Fibroblast of skin of scalp (primary cell): ENCODE results near the gene JTB.

Source experiments
- DNase-seq: peaks from one replicate; pipeline ENCODE4 v3.0.0-alpha.2; 2013

The JTB gene

DNA sequence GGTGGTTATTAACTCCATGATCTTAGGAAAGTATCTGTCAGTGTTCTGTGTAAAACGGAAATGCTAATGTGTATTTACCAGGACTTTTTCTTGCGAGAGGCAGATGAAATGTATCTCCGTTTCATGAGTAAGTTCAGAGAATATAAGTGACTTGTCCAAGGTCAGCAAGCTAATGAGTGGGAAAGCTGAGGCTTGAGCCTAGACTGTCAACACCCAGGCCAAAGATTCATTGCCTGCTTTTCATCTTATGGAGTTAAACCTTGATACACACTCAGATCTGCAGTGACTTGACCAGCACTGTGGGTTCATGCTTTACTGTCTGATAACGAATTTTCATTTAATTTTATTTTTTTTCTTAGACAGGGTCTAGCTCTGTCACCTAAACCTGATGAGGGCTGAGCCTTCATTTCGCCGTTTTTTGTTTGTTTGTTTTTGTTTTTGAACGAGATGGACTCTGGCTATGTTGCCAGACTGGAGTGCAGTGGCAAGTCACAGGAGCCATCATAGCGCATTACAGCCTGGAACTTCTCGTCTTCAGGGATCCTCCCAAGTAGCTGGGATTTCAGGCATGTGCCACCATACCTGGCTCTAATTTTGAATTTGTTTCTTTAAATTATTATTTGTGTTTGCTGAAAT is 918 bp upstream of the JTB start:
- DNase-seq, result no peak

DNA sequence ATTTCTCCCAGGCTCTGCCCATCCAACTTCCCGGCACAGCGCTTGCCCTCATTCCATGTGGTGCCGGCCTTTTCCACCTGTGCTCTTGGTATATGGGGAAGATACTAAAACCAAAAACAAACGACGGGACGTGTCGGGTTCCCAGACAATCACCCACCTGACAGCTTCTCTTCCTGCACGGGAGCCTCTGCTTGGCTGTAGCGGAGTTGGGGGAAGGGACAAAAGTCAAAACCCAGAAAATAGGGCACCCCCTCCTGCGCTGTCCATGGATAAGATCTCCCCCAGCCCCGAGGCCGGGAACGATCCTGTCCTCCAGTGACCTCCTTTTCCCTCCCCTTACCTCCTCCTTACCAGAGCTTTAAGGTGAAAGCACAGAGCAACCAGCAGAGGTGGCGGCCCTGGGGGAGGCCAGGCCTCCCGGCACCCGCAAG is 640 bp downstream of the JTB start:
- DNase-seq, result no peak

DNA sequence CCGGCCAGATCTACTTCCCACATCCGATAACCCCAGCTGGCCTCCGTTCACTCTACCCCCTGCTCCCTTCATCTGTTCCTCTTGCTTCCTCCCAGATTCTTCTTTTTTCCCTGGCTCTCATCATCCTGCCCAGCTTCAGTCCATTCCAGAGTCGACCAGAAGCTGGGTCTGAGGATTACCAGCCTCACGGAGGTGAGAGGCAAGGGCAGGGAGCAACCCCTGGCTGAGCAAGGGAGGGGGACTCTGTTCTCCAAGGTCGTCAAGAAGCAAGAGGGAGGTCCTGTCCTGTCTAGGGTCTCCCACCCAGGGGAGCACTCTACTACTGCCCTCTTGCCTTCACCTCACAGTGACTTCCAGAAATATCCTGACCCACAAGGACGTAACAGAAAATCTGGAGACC is 3.9 kb downstream of the JTB start:
- DNase-seq, result no peak

DNA sequence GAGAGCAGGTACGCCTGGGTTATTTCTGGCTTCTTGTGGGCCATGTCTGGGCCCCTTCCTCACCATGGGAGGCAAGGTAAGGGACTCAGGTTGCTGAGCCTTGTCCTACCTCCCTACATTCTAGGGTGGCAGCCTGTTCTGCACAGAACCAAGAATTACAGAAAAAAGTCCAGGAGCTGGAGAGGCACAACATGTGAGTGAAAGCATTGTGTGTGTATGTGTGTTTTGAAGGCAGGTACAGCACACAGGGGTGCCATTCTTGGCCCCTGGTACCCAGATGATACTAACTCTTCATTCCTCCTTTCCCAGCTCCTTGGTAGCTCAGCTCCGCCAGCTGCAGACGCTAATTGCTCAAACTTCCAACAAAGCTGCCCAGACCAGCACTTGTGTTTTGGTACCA is 4.4 kb downstream of the JTB start:
- DNase-seq, result no peak

DNA sequence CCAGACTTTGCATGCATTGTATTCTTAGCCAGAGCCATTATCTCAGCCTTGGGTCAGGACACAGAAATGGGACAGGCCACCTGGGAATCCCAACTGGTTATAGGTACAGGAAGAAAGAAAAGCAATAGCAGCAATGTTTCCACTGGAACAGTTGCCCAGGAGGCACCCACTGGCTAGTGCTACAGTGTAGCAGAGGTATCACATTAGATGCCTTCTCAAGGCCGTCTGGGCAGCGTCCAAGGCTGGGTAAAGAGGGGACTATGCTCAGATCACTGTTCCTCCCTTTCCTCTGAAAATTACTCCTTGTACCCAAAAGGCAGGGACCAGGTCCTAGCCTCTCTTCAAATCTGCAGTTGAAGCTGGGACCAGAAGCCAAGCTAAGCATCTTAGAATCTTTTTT is 7.1 kb downstream of the JTB start:
- DNase-seq, result no peak

DNA sequence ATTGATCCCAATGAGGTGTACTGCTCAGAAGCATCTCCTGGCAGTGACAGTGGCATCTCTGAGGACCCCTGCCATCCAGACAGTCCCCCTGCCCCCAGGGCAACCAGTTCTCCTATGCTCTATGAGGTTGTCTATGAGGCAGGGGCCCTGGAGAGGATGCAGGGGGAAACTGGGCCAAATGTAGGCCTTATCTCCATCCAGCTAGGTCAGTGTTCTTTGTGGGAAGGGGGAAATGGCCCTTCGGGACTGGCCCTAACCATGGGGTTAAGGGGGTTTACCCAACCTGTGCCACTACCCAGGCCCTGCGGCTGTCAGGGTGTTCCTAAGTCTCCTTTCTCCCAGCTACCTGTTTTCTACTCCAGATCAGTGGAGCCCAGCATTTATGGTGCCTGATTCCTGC is 8.5 kb downstream of the JTB start:
- DNase-seq, result no peak

DNA sequence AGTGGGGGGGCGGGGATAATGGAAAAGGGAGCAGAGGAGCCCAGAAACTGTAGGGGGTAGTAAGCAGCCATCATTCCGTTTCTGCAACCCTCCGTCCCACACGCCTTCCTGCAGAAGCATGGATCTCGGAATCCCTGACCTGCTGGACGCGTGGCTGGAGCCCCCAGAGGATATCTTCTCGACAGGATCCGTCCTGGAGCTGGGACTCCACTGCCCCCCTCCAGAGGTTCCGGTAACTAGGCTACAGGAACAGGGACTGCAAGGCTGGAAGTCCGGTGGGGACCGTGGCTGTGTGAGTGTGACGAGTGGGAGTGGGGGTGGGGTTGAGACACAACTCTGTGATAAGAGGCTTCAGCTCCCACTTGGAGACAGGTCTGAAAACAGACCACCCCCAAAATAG is 9.1 kb downstream of the JTB start:
- no peak for DNase-seq

DNA sequence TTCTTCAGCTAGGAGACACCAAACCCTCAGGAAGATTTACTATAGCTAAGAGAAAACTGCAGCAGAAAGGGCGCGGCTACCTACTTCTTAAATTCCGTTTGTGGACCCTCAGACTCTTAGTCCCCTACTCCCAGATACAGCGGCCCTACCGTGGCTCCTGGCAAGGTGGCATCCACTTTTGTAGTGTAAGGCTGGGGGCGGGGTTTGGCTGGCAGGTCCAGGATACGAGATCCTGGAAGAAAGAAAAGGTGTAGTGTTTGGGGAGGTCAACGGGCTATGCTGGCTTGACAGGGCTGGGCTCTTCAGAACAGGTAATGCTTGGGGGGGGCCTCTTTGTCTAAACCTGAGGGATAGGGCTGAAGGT is 9.5 kb downstream of the JTB start:
- no peak for DNase-seq

DNA sequence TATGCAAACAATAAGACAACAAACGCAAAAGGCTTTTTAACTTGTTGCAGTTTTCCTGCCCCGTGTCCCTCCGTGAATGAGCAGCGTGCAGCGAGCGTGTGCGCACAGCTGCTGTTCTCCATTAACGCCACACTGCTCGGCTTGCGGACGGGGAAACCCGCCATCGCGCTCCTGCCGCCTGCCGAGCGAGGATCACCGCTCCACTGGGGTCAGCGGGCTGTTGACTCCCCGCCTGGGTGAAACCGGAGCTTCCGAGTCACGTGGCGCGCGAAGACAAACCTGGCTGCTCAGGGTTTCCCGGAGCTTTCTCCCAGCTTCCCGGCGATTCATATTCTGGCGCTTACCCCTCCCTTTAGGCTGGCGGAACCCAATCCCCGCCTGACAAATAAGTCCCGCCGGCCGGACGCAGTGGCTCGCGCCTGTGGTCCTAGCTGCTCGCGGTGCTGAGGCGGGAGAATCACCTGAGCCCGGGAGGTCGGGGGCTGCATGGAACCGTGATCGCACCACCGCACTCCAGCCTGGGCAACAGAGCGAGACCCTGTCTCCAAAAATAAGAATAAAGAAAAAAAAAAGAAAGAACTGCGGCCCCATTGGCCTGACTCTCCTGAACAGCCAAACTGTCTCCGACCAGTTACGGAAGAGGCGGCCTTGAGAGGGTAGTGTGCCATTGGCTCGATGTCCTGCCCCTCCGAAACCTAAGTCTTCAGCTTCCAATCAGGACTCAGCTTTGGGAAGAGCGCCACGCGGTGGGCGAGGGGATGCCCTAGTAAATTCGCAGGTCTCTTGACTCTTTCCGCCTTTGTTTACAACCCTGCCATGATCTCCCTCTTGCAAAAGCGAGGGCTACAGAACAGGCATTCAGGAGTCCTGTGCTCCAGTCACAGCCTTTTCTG is 10.1 kb downstream of the JTB start, which contains the start of gene CREB3L4:
Gene CREB3L4, plus strand, starts transcription at position 796 of the 893 bp plus-strand sequence. CDS start 624 bp downstream, outside the sequence.
- peak; percentile 97 for DNase-seq

DNA sequence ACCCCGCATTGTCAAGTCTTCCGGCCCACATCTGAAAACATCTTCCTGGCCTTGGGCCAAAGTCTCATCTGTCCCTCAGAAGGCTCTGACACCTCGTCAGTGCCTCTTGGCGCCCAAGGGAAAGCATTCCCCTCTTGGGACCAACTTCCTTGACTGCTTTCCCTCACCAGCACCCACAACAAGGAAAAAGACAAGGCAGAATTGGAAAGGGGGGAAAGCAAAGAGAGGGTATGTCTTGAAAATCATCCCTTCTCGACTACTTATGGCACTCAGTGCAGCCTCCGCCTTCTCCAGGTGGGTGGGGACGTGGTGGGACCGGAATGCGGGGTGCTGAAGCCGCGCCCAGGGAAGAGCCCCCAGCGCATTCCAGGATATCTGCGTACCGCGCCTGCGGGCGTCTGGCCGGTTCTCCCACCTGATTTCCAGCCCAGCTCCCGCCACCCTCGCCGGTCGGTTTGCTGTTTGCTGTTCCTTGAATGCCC is 13.6 kb downstream of the JTB start:
- DNase-seq, result no peak

DNA sequence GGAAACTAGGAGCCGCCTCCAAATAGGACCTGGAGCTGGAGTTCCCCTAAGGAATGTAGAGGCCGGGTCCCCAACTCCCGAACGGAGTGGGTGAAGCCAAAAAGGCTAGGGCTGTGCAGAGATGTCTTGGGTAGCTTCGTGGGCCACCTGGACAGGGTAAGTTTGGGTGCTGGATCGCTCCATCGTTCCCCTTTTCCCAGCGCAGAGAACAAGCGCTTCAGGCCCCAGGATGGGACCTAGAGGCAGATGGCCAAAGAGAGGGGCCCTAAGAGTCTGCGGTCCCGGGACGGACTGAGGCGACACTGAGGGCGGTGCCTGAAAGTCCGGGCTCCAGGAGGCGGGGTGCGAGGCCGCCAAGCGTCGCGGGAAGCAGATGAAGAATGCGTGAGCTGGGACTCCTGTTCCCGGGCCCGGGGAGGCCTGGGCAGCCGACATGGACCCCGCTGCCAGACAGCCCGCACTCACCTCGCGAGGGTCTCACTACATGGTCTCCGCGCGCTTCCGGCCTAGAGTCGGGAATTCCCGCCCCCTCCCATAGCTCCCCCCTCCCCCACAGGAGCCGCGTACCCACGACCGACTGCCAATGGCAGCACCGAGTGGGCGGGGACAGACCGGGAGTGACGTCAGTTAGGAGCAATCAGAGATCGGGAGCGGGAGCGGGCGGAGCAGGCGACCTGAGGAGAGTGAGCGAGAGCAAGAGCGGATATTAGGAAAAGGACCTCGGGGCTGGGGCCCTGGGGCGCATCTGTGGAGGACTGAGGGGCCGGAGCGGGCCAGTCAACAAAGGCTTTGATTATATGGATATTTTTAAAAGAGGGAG is 14.2 kb downstream of the JTB start, which contains the start of gene SLC39A1:
Gene SLC39A1, minus strand, starts transcription at position 508 of the 820 bp plus-strand sequence. CDS start 822 bp downstream, outside the sequence.
- peak; percentile 96 for DNase-seq

DNA sequence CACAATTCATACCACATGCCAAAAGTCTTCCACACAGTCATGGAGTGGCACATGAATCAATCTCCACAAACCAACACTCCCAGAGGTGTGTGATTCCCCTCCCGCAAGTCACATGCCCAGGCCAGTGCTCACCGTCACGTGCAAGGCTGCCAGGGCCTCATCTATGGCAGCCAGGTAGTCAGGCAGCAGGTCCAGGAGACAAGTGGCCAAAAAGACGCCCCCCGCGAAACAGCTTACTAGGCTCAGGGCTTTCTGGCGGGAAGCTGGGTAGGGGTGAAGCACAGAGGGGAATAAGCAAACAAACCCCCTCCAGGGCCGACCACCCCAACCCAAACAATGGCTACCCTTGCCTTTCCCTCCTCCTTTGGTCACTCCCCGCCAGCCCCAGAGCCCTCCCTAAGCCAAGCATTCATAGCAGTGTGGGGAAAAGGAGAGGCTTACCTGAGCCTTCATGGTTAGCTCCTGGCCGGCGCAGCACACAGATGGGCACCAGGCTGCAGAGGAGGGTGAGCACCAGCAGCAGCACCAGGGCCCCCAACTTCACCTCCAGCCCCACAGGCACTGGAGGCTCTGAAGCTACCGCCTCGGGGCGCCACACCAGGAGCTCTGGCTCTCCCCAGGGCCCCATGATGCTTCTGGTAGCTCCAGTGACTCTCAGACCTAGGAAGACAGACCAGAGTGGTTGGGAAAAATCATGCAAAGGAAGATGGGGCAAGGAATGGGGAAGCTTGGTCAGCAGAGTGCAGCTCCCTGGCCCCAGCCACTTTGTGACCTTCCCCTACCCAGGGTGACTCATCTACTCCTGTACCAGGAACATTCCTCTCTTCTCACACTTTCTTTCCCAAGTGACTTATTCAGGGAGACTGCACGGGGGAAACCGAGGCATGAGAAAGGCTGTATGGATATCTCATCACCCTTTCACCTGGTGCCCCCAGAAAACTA is 15.1 kb downstream of the JTB start:
- peak; percentile 48 for DNase-seq

DNA sequence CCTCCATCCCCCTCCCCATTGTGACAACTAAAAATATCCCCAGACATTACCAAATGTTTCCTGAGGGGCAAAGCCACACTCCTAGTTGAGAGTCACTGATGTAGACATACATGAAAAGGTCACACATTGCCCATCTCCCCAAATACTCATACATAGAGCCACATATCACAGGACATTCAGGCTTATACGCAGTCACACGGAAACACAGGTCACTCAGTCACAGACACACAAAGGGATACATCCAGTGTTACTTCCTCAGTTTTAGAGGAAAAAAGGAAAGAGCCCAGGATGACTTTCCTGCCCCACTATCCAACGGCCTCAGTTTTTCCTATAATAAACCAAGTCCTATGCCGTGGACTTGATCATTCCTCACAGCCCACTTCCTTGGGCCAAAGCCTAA is 16.1 kb downstream of the JTB start:
- DNase-seq, result no peak

DNA sequence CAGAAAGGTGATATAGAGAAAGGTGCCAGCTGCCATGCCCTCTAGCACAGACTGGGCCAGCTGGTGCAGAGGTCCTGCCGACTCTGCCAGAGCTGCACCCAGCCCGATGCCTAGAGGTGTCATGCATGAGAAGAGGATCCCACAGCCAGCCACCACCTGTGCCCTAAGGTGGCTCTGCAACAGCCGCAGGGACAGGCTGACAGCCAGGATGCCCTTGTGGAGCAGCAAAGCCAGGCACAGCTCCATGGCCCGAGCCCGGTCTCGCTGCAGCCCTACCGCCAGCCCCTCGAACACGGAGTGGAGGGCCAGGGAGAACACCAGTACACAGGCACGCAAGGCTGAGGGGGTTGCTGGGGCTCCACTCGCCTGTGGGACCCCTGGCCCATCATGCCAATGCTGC is 17.3 kb downstream of the JTB start:
- DNase-seq, result no peak

DNA sequence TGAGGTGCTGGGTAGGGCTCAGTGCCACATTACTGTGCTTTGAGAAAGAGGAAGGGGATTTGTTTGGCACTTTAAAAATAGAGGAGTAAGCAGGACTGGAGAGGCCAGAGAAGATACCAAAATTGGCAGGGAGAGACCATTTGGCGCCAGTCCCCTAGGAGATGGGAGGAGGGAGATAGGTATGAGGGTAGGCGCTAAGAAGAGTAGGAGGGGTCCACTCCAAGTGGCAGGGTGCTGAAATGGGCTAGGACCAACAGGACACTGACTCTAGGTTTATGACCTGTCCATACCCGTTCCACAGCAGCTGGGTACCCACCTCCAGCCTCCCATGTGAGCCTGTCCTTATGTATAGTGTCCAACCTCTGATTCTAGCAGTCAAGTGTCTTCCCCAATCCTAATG is 18.0 kb downstream of the JTB start:
- DNase-seq, result no peak

DNA sequence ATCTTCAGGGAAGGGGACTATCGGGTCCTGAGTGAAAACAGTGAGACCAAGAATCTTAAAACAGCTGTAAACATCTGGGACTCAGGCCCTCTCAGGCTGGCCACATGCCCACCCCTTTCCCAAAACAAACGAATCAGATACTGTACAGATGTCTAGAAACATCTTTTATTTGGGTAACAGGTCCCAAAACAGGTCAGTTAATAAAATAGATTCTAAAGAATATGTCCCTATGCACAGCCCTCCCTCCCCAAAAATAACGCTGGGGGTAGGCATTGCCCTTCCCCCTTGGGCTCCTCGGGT is 18.6 kb downstream of the JTB start:
- no peak for DNase-seq

DNA sequence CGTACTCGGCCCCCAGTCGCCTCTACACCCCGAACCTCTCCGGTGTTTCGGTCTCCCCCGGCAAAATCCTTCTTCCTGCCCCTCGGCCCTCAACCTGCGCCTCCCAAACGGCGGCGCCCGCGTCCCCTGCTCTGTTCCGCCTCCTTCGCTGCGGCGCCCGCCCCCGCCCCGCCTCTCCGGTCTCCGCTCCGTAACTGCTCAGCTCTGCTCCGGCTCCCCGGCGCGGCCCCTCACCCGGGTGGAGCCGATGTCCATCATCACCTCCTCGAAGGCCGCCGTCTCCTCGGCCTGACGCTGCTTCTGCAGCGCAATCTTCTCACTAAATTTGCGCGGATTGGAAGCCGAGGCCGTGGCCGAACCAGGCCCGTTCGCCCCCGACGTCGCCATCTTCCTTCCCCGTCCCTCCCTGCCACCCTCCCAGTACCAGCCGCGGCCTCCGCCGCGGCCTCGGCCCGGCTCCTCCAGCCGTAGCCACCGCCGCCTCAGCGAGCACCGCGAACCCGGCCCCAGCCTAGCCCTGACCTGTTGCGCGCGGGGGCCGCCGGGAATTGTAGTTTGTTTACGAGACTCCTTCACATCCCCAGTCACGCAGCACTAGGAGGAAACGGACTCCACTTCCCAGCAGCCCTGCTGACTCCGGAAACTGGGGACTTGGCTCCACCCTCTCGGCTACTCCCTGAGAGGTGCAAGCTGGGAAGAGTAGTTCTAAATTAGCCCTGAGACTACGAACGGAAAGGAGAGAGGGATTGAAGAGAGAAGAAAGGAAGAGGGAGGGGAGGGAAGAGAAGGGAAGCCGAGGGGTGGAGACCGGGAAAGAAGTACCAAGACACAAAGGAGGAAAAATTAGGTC is 19.1 kb downstream of the JTB start, which contains the start of gene CRTC2:
Gene CRTC2, minus strand, starts transcription at position 502 of the 850 bp plus-strand sequence. Its CDS starts 115 bp downstream, at position 387.
- DNase-seq, result peak; percentile 98

DNA sequence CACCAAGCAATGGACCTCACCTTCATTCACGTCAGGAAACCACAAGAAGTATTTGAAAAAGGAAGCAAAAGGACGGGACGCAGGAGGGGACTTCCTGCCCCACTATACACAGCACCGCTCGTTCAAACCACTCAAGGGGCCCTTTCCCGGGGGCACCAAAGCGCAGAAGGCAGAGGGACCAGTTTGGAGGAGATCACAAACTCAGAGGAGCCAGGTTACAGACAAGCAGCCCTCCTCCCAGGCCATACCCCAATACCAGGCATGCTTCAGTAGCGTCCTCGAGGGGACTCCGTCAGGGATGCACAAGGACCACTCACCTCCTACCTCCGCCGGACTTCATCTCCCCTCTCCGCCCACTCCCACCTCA is 19.7 kb downstream of the JTB start:
- DNase-seq, result no peak

DNA sequence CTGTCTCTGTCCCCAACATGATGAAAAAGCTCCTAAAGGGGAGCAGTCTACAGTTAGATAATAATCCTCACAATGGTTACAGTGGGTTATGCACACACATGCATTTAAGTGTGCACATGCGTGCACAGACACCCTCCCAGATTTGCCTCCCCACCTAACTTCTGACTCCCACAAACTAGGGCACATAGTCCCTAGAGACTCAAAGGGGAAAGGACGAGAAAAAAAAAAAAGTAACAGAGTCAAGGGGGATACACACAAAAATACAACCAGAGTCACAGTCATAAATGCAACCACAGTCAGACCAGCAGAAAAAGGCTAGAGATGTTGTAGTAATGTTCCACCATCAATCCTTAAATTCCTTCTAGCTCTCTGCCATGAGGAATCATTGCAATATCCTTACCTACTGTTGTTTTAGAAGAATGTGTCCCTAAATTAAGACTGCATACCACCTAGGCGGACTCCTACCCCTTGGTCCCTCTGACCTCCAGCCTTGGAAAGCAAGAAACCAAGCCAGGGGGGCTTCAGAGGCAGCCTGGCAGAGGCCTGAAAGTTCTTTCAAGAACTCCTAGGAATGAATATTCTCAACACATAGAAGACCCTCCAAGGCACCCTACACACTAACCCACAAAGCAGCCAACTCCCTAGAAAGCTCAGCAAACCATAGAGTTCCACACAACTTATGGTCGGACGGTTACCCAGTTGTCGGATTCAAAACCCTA is 20.3 kb downstream of the JTB start:
- DNase-seq, result no peak

DNA sequence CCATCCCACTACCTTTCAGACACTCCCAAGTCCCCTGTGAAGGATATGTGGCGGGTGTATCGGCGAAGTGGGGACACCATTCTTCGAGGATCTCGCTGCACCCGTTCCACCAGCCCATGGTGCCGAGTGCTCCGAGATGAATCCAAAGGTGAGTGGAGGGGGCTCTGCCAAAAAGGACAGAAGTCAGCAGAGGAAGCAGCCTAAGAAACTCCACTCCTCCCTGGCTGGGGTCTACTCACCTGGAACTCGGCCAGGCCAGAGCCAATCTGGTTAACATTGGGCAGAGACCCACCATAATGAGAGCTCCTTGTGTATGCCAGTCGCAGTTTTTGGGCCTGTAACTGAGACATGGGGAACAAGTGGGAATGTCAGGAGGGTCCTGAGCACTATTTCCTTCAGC is 22.6 kb downstream of the JTB start:
- DNase-seq, result no peak
